NCI-H2171 treated with DMSO at 0.1 percent for 48 hours (cell line): ENCODE data around the gene MAPT.
"Not testable (repeated sequence)": the region's sequence is repeated elsewhere in the genome, so short reads cannot be mapped to it uniquely, and the experiment has no call there.

Source experiments
- DNase-seq: peaks from one replicate; lab custom pipeline; 2025; lab: John Stamatoyannopoulos, UW

The MAPT gene

GRCh38 chr17:45862127-45862526 lies 32.2 kb upstream of the MAPT start:
- not testable (repeated sequence) for DNase-seq

- DNase-seq = no peak
These were observed 30.3 kb upstream of the MAPT start for GRCh38 chr17:45863857-45864654.

- no peak for DNase-seq
These were observed 27.2 kb upstream of the MAPT start for GRCh38 chr17:45867171-45867570.

- no peak for DNase-seq
These were observed 26.7 kb upstream of the MAPT start for GRCh38 chr17:45867702-45868101.

GRCh38 chr17:45868276-45868675 lies 26.1 kb upstream of the MAPT start:
- no peak for DNase-seq

GRCh38 chr17:45869676-45870341 lies 24.5 kb upstream of the MAPT start:
- no peak for DNase-seq

GRCh38 chr17:45870342-45870974 lies 23.9 kb upstream of the MAPT start:
- no peak for DNase-seq

- DNase-seq = no peak
These were observed 22.6 kb upstream of the MAPT start for GRCh38 chr17:45871718-45872117.

GRCh38 chr17:45873728-45874127 lies 20.6 kb upstream of the MAPT start:
- no peak for DNase-seq

GRCh38 chr17:45874151-45874550 lies 20.2 kb upstream of the MAPT start:
- DNase-seq = no peak

- DNase-seq = no peak
These were observed 17.8 kb upstream of the MAPT start for GRCh38 chr17:45876539-45876938.

GRCh38 chr17:45877467-45877866 lies 16.9 kb upstream of the MAPT start:
- DNase-seq = no peak

GRCh38 chr17:45883063-45883462 lies 11.3 kb upstream of the MAPT start:
- DNase-seq = peak; percentile 59

GRCh38 chr17:45886852-45887251 lies 7.5 kb upstream of the MAPT start:
- no peak for DNase-seq

GRCh38 chr17:45888392-45888791 lies 6.0 kb upstream of the MAPT start:
- DNase-seq = no peak

- no peak for DNase-seq
These were observed 4.8 kb upstream of the MAPT start for GRCh38 chr17:45889579-45889978.

GRCh38 chr17:45893725-45894021 lies 681 bp upstream of the MAPT start:
- DNase-seq = peak; percentile 68

- DNase-seq = peak; percentile 93
These were observed 1.1 kb downstream of the MAPT start for GRCh38 chr17:45895304-45895968.

GRCh38 chr17:45895969-45896785 lies 1.8 kb downstream of the MAPT start:
- DNase-seq = no peak

GRCh38 chr17:45896803-45897693 lies 2.7 kb downstream of the MAPT start:
- DNase-seq = peak; percentile 76

- DNase-seq = no peak
These were observed 5.8 kb downstream of the MAPT start for GRCh38 chr17:45900136-45900535.
